SK-N-DZ (cell line): ENCODE data around the gene CTBS. TPM values are rescaled to one million over a fixed set of nuclear protein-coding genes. Genes with fewer than 3 reads are reported as not detected.
"Not testable (repeated sequence)": the region's sequence is repeated elsewhere in the genome, so short reads cannot be mapped to it uniquely, and the experiment has no call there.

Experiments used
- DNase-seq: peaks from one replicate; pipeline ENCODE4 v3.0.0-alpha.2; 2015; ENCODE audit warnings: low spot score
- polyA plus RNA-seq, 2 experiments: library from polyadenylated mRNA; depleted of rRNA; stranded (reverse); fragments of >200 nt; gene quantifications; 2 replicates each; pipeline ENCODE4 v1.2.3, GENCODE V29; 2014

CTBS gene
- polyA plus RNA-seq (2014; cell fraction: cytosol; rRNA removed): 6.8 and 7.5 TPM in 2 replicates
- polyA plus RNA-seq (2014; cell fraction: nucleus; rRNA removed): 2.8 and 3.4 TPM in 2 replicates

GRCh38 chr1:84573967-84574842, at the start of gene CTBS:
Gene CTBS, minus strand, starts transcription at chr1:84574440. Its CDS starts 25 bp downstream, at chr1:84574415.
- peak; percentile 71 for DNase-seq

GRCh38 chr1:84621553-84621952, 47.3 kb upstream of the CTBS start:
- no peak for DNase-seq

GRCh38 chr1:84620720-84621313, 46.6 kb upstream of the CTBS start:
- DNase-seq: peak; percentile 15

GRCh38 chr1:84619383-84620102, 45.3 kb upstream of the CTBS start:
- peak; percentile 30 for DNase-seq

GRCh38 chr1:84617349-84617748, 43.1 kb upstream of the CTBS start:
- DNase-seq: no peak

GRCh38 chr1:84615790-84616189, 41.5 kb upstream of the CTBS start:
- no peak for DNase-seq

- DNase-seq: no peak
Measured at GRCh38 chr1:84613887-84614286, 39.6 kb upstream of the CTBS start.

DNA sequence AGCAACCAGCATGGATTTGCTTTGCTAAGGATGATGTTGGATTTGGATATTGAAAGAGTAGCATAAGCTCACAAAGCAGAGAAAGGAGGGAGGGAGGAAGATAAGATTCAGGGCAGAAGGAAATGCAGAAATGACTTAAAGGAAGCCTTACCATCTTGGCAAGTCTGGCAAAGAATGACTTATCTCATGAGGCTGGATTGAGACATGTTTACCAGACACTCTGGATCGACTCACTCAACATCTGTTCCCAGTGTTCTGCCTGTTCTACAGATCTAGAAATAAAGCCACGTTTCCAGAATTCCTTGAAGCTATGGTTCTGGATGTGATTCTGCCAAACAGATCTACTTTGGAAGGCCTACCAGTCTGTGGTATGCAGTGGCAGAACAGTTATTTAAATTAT, 38.8 kb upstream of the CTBS start:
- DNase-seq: no peak

GRCh38 chr1:84611796-84612195, 37.6 kb upstream of the CTBS start:
- no peak for DNase-seq

- DNase-seq: no peak
Measured at GRCh38 chr1:84611091-84611490, 36.9 kb upstream of the CTBS start.

DNA sequence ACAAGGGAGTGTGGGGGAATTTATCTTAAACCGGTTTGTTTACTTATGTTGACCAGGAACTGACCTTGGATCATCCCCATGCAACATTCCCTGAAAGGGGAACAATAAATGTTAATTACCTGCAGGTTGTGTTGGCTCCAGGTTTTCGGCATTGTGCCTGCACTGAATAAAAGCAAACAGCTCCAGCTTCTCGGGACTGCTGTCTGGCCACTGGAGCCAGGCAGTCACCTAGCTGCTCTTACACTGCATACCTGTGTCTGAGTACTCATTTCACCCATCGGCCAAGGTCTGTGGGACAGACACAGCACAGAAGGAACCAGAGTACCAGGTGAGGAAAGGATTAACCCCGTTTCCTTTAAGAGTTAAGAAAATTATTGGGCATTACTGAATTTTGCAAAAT, 32.7 kb upstream of the CTBS start:
- no peak for DNase-seq

GRCh38 chr1:84605157-84605556, 30.9 kb upstream of the CTBS start:
- DNase-seq: no peak

GRCh38 chr1:84603941-84604830, 29.9 kb upstream of the CTBS start:
- DNase-seq: peak; percentile 52

DNA sequence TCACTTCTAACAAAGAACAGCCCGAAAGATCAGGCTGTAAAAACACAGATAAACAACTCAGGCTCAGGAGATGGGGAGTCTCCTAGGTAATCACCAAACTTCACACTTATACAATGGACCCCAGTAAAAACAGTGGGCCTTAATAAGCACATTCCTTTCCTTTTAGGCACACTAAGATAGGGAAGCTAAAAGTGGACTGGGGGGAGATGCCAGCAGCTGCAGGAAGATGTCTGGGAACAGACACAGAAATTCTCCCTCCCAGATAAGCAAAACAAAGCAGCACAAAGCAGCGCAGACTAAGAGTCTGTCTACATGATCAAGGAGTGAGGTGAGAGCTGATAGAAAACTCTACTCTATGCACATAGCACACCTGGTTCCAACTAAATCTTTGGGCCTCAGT, 29.0 kb upstream of the CTBS start:
- no peak for DNase-seq

- no peak for DNase-seq
Measured at GRCh38 chr1:84600796-84601195, 26.6 kb upstream of the CTBS start.

DNA sequence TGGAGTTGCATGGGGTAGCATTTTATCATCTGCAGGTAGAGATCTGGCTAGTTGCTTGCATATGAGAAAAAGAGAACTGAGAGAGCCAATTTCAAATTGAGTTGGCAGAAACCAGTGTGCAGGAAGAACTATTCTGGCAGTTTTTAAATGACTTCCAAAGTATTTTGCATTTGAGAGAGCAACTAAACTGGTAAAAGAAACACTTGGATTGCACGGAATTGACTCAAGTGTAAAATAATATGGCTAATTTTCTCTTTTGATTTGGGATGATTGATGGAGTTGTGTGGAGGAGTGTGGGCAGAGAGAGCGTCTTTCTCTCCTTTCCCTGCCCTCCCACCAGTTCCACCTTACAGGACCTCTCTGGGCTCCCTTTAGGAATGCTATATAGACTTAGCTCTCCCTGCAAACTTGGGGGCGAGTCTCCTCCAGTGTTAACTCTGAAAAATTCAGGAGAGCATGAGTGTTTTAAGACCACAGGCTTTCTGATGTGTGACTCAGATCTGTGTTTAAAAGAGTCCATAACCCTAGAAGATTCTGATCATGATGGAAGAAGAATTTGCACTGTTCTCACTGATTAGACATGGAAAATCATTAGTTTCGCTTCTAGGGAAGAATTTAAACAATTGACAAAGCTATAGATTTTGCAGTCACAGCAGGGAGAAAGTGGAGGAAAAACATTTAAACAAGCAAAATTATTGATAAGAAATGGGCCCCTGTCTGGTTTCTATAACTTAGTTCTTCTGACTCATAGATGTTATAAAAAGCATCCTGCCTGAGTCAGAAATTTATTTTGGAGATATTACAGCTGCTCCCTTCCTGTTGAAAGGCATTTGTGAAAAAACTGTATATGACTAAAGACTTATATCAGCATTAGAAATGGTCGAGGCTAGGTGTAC, 24.9 kb upstream of the CTBS start:
- DNase-seq: no peak

- DNase-seq: no peak
Measured at GRCh38 chr1:84598418-84598817, 24.2 kb upstream of the CTBS start.

GRCh38 chr1:84597011-84597410, 22.8 kb upstream of the CTBS start:
- DNase-seq: no peak

- DNase-seq: not testable (repeated sequence)
Measured at GRCh38 chr1:84594959-84595358, 20.7 kb upstream of the CTBS start.

- DNase-seq: no peak
Measured at GRCh38 chr1:84587099-84587498, 12.9 kb upstream of the CTBS start.
